PC-9 (cell line): ENCODE results near the gene SHISA6.

Experiments used
- EZH2 ChIP-seq: fragments of 200-600 bp; sonication (generic); IDR thresholded peaks from 2 replicates; pipeline ENCODE4 v1.8.0; 2017; ENCODE audit warnings: antibody characterized with exemption, low read depth
- TF ChIP-seq, protein P1 (sequence below): fragments of 200-600 bp; sonication (generic); conservative IDR thresholded peaks from 2 replicates; pipeline ENCODE4 v1.6.1; 2017; ENCODE audit warnings: mixed run types, antibody characterized with exemption, mild to moderate bottlenecking, moderate library complexity

DNA sequence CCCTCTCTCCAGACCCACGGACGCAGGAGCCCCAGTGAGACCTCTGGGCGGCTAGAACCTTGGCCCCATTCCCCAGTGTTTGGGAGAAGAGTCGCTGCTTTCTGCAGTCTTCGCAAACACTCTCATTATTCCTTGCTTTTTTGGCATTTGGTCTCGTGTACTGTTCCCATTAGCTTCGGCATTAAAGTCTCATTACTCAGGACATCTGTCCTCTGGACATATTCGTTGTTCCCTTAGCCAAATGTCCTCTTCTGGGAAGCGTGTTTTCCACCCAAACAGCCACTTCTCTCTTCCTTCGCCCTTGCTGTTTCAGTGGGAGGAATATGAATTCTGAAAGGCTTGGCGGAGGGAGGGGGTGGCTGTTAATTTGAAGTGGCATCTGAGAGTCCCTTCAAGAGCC is 11.1 kb downstream of the SHISA6 start:
- TF ChIP-seq, protein P1, sequence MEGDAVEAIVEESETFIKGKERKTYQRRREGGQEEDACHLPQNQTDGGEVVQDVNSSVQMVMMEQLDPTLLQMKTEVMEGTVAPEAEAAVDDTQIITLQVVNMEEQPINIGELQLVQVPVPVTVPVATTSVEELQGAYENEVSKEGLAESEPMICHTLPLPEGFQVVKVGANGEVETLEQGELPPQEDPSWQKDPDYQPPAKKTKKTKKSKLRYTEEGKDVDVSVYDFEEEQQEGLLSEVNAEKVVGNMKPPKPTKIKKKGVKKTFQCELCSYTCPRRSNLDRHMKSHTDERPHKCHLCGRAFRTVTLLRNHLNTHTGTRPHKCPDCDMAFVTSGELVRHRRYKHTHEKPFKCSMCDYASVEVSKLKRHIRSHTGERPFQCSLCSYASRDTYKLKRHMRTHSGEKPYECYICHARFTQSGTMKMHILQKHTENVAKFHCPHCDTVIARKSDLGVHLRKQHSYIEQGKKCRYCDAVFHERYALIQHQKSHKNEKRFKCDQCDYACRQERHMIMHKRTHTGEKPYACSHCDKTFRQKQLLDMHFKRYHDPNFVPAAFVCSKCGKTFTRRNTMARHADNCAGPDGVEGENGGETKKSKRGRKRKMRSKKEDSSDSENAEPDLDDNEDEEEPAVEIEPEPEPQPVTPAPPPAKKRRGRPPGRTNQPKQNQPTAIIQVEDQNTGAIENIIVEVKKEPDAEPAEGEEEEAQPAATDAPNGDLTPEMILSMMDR: no peak
- TF ChIP-seq EZH2: no peak
